Spleen (tissue), 11 donors: Measurements from ENCODE around the gene SNX33. TPM values are rescaled to one million over a fixed set of nuclear protein-coding genes. Genes with fewer than 3 reads are reported as not detected.
A peak's percentile ranks its signal among the peaks of the same experiment; 100 is the strongest.

Source experiments
- DNase-seq: peaks from one replicate; pipeline ENCODE4 v3.0.0-alpha.2; 2020
- H3K27ac ChIP-seq, 8 donors: fragments of 200-600 bp; sonication (generic) in 7 of 8; 1 replicate in 4 of 8; 2 replicates in 4 of 8; pipeline versions ENCODE4 v1.5.0 to v1.8.0; 2016 to 2021; ENCODE audit warnings: inconsistent platforms in 4 of 8, mild to moderate bottlenecking in 4 of 8, moderate library complexity in 1 of 8
- H3K27me3 ChIP-seq, 7 donors: fragments of 200-600 bp; sonication (generic) in 6 of 7; replicated peaks in 1 of 7; 1 replicate in 4 of 7; 2 replicates in 3 of 7; pipeline versions ENCODE4 v1.5.0 to v1.8.0; 2016 to 2021; ENCODE audit warnings: inconsistent platforms in 3 of 7, mild to moderate bottlenecking in 1 of 7
- H3K36me3 ChIP-seq, 6 donors: fragments of 200-600 bp; sonication (generic) in 5 of 6; 1 replicate in 4 of 6; 2 replicates in 2 of 6; pipeline versions ENCODE4 v1.5.0 to v1.8.0; 2016 to 2021; ENCODE audit warnings: inconsistent platforms in 2 of 6
- H3K4me1 ChIP-seq, 6 donors: fragments of 200-600 bp; sonication (generic) in 5 of 6; 1 replicate in 3 of 6; 2 replicates in 3 of 6; pipeline versions ENCODE4 v1.5.0 to v1.8.0; 2016 to 2021; ENCODE audit warnings: inconsistent platforms in 3 of 6
- H3K4me3 ChIP-seq, 8 donors: fragments of 200-600 bp; sonication (generic) in 7 of 8; 1 replicate in 4 of 8; 2 replicates in 4 of 8; pipeline versions ENCODE4 v1.5.0 to v1.8.0; 2016 to 2021; ENCODE audit warnings: inconsistent platforms in 4 of 8, mild to moderate bottlenecking in 4 of 8, moderate library complexity in 2 of 8
- H3K9me3 ChIP-seq, 8 donors: fragments of 200-600 bp; sonication (generic) in 7 of 8; 1 replicate in 4 of 8; 2 replicates in 4 of 8; pipeline versions ENCODE4 v1.5.0 to v1.8.0; 2016 to 2021; ENCODE audit warnings: inconsistent platforms in 4 of 8
- CTCF ChIP-seq, 11 experiments: fragments of 200-600 bp in 7 of 11; fragments of 450-650 bp in 4 of 11; sonication (generic) in 4 of 11; IDR thresholded peaks in 8 of 11; conservative IDR thresholded peaks in 3 of 11; 1 replicate in 7 of 11; 2 replicates in 4 of 11; pipeline versions ENCODE4 v1.4.0 to v1.8.0; 2016 to 2021; ENCODE audit warnings: antibody characterized with exemption in 11 of 11, inconsistent platforms in 4 of 11, mild to moderate bottlenecking in 1 of 11
- POLR2A ChIP-seq, 3 donors: fragments of 450-650 bp; IDR thresholded peaks; one replicate each; pipeline ENCODE4 v1.5.1; 2017; ENCODE audit warnings: antibody characterized with exemption in 3 of 3, mild to moderate bottlenecking in 1 of 3
- POLR2AphosphoS5 ChIP-seq, 3 donors: sonication (generic); formaldehyde crosslinking; IDR thresholded peaks; one replicate each; pipeline ENCODE4 v1.5.1; 2017; ENCODE audit warnings: antibody characterized with exemption in 3 of 3
- WGBS, 5 donors: extraction: QIAGEN DNeasy Blood & Tissue Kit in 3 of 5; methylation state at CpG; one replicate each; pipeline versions ENCODE4 v1.1.5 to v1.1.7; 2013 to 2018; 5-methylcytosine and 5-hydroxymethylcytosine counted together
- intact Hi-C: fragments of 100-400 bp; cut with DNase I; formaldehyde crosslinking; loops from one replicate; pipeline ENCODE4 v1.15.0; 2023; ENCODE audit warnings: low total_unique reads
- polyA plus RNA-seq, 3 donors: library from polyadenylated mRNA; stranded (reverse); fragments of 200-250 nt; gene quantifications; one replicate each; pipeline ENCODE4 v1.2.1, GENCODE V29; 2013
- total RNA-seq, 7 donors: library from RNA; depleted of rRNA in 3 of 7; stranded (reverse); fragments of >200 nt in 3 of 7; fragmentation: NEBNext Ultra II Directional in 4 of 7; extraction: Animal tissue kit (Norgen Biotek cat#: 25700) in 4 of 7; gene quantifications; one replicate each; pipeline versions ENCODE4 v1.1.0 to v1.2.1, GENCODE V29; 2016 to 2021
- donor health status: healthy with polysubstance abuse.
- donor health status: DM: no; HTN: no; CAD: no; lungs with moderate emphysema.
- donor health status: DM: no; HTN: no; CAD: no.
- donor health status: Bipolar disorder and iron deficiency.
- donor health status: healthy.
- donor health status: DM: no; HTN: no; CAD: no.
- donor health status: DM: yes; HTN: yes; CAD: no.

Gene SNX33
- total and polyA plus RNA-seq, 10 donors, result 4.3 to 22.8 (median 16.5) TPM

GRCh38 chr15:75649045-75649761 lies 1.5 kb downstream of the SNX33 start:
- H3K27me3 ChIP-seq, result peaks cover 0 to 28% (median 5%) of the 10 kb centered on the region in 7 donors
- 82 to 93% (median 87%) methylated on average over 15 to 19 of the region's 19 CpGs for WGBS, 5 donors
- TF ChIP-seq POLR2A (IDR thresholded peaks at IDR 0.05) (no peak), CTCF (IDR thresholded peaks at IDR 0.05 in 8 of 11, conservative IDR thresholded peaks at IDR 0.05 in 3 of 11) (no peak), POLR2AphosphoS5 (IDR thresholded peaks at IDR 0.05) (no peak)
- peaks cover 0 to 9% (median 0%) of the 10 kb centered on the region in 6 donors for H3K36me3 ChIP-seq
- H3K27ac ChIP-seq, result peak overlapping the region in 7 of 8 donors; percentile 83 to 93 (median 89)
- H3K4me3 ChIP-seq, result peak overlapping the region in 7 of 8 donors; percentile 70 to 95 (median 74)
- DNase-seq, result no peak
- intact Hi-C loops, result no loop called here
- no peaks in the 10 kb centered on the region for H3K9me3 ChIP-seq
- H3K4me1 ChIP-seq, result peaks cover 38 to 85% (median 66%) of the 10 kb centered on the region in 6 donors

- TF ChIP-seq POLR2A (IDR thresholded peaks at IDR 0.05) (no peak), POLR2AphosphoS5 (IDR thresholded peaks at IDR 0.05) (no peak), CTCF (IDR thresholded peaks at IDR 0.05 in 8 of 11, conservative IDR thresholded peaks at IDR 0.05 in 3 of 11) (no peak)
- Histone ChIP-seq H3K27ac (peak overlapping the region in 2 of 8 donors; percentile 89 to 91), H3K9me3 (no peaks in the 10 kb centered on the region), H3K36me3 (peaks cover 0 to 9% (median 0%) of the 10 kb centered on the region in 6 donors), H3K27me3 (peaks cover 0 to 28% (median 5%) of the 10 kb centered on the region in 7 donors), H3K4me1 (peaks cover 38 to 92% (median 73%) of the 10 kb centered on the region in 6 donors), H3K4me3 (peak overlapping the region in 6 of 8 donors; percentile 15 to 95 (median 73))
- no peak for DNase-seq
- 79 to 93% (median 92%) methylated on average over 18 of the region's 18 CpGs for WGBS, 5 donors
- intact Hi-C loops, result no loop called here
Observed at GRCh38 chr15:75649848-75650247, 2.1 kb downstream of the SNX33 start.

GRCh38 chr15:75650908-75651809 lies 3.4 kb downstream of the SNX33 start:
- peak; percentile 82 for DNase-seq
- intact Hi-C loops, result no loop called here
- H3K36me3 ChIP-seq, result peaks cover 0 to 9% (median 0%) of the 10 kb centered on the region in 6 donors
- H3K27ac ChIP-seq, result peak overlapping the region in 7 of 8 donors; percentile 52 to 91 (median 72)
- H3K4me1 ChIP-seq, result peaks cover 38 to 96% (median 75%) of the 10 kb centered on the region in 6 donors
- H3K4me3 ChIP-seq, result peak overlapping the region in 7 of 8 donors; percentile 6 to 95 (median 22)
- no peaks in the 10 kb centered on the region for H3K9me3 ChIP-seq
- WGBS, 5 donors, result 52 to 64% (median 56%) methylated on average over 9 of the region's 9 CpGs
- TF ChIP-seq POLR2AphosphoS5 (IDR thresholded peaks at IDR 0.05) (peak; percentile 73 to 84 (median 83)), POLR2A (IDR thresholded peaks at IDR 0.05) (no peak), CTCF (IDR thresholded peaks at IDR 0.05 in 8 of 11, conservative IDR thresholded peaks at IDR 0.05 in 3 of 11) (no peak)
- H3K27me3 ChIP-seq, result peaks cover 0 to 28% (median 5%) of the 10 kb centered on the region in 7 donors
